DOHH2 (cell line): ENCODE measurements around the gene ADGRB3.
"Not testable (repeated sequence)": the region's sequence is repeated elsewhere in the genome, so short reads cannot be mapped to it uniquely, and the experiment has no call there.

Source experiments
- H3F3A ChIP-seq: fragments of 200-600 bp; sonication (generic), shearing (Covaris generic); 2 replicates; pipeline ENCODE4 v1.6.0; 2016; ENCODE audit warnings: antibody characterized with exemption, mild to moderate bottlenecking; ENCODE audit not compliant: control insufficient read depth, insufficient read depth
- H3K27ac ChIP-seq: fragments of 200-600 bp; sonication (generic); 2 replicates; pipeline ENCODE4 v1.5.1; 2014; ENCODE audit warnings: low read depth, mild to moderate bottlenecking, low read length, moderate library complexity
- H3K27me3 ChIP-seq: fragments of 200-600 bp; sonication (generic); 2 replicates; pipeline ENCODE4 v1.6.1; 2014; ENCODE audit warnings: mild to moderate bottlenecking, low read length, mixed read lengths; ENCODE audit not compliant: control insufficient read depth
- H3K36me3 ChIP-seq: fragments of 200-600 bp; sonication (generic); 2 replicates; pipeline ENCODE4 v1.6.1; 2014; ENCODE audit warnings: mild to moderate bottlenecking, low read length, moderate library complexity, mixed read lengths; ENCODE audit not compliant: control insufficient read depth
- H3K4me1 ChIP-seq: fragments of 200-600 bp; sonication (generic); 2 replicates; pipeline ENCODE4 v1.6.1; 2014; ENCODE audit warnings: mild to moderate bottlenecking, low read length, mixed read lengths; ENCODE audit not compliant: control insufficient read depth
- H3K4me2 ChIP-seq: fragments of 200-600 bp; sonication (generic); 2 replicates; pipeline ENCODE4 v1.6.0; 2014; ENCODE audit warnings: mild to moderate bottlenecking, low read length, moderate library complexity
- H3K4me3 ChIP-seq: fragments of 200-600 bp; sonication (generic); 2 replicates; pipeline ENCODE4 v1.5.1; 2014; ENCODE audit warnings: mild to moderate bottlenecking, low read length, mixed read lengths
- H3K79me2 ChIP-seq: fragments of 200-600 bp; sonication (generic); 2 replicates; pipeline ENCODE4 v1.6.1; 2014; ENCODE audit warnings: mild to moderate bottlenecking, low read length, mixed read lengths; ENCODE audit not compliant: control insufficient read depth
- H3K9me2 ChIP-seq: fragments of 200-600 bp; sonication (generic); replicated peaks from 2 replicates; pipeline ENCODE4 v1.6.1; 2014; ENCODE audit warnings: mild to moderate bottlenecking, low read length, mixed read lengths; ENCODE audit not compliant: control insufficient read depth
- H3K9me3 ChIP-seq: fragments of 200-600 bp; sonication (generic); 2 replicates; pipeline ENCODE4 v1.6.1; 2014; ENCODE audit warnings: antibody characterized with exemption, low read length, mixed read lengths; ENCODE audit not compliant: control insufficient read depth, insufficient read depth
- H4K20me1 ChIP-seq: fragments of 200-600 bp; sonication (generic); 2 replicates; pipeline ENCODE4 v1.6.0; 2014; ENCODE audit warnings: low read depth, mild to moderate bottlenecking, antibody characterized with exemption, low read length, moderate library complexity; ENCODE audit not compliant: control insufficient read depth, insufficient read depth
- EZH2phosphoT487 ChIP-seq: fragments of 200-600 bp; sonication (generic); IDR thresholded peaks from 2 replicates; pipeline ENCODE4 v1.6.1; 2017; ENCODE audit warnings: borderline replicate concordance, mild to moderate bottlenecking, antibody characterized with exemption, low read length, moderate library complexity, mixed read lengths
- TF ChIP-seq, protein P1 (sequence below): fragments of 200-600 bp; sonication (generic); IDR thresholded peaks from one replicate; pipeline ENCODE4 v1.5.1; 2014; ENCODE audit warnings: antibody characterized with exemption, mild to moderate bottlenecking, low read depth, low read length; ENCODE audit not compliant: poor library complexity, severe bottlenecking

The ADGRB3 gene

DNA sequence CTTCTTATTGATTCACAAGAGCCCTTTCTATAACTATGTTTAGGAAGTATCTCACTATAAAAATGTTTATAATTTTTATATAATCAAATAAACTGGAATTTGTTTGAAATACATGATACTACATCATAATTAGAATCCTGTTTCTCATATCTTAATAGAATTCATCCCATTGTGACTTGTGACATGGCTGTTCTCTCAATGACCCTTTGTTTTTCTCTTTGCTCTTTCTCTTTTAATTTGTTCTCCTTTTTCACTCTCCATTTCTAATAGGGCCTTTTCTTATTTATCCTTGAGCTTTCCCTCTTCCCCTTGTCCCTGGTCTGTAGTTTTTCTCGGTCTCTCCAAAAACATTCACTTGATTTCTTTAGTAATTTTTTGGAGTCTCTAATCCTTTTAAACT lies 111.3 kb downstream of the ADGRB3 start:
- Histone ChIP-seq H3K9me3 (no peaks in the 10 kb centered on the region), H3K4me1 (no peaks in the 10 kb centered on the region), H3K36me3 (no peaks in the 10 kb centered on the region), H3K27me3 (no peaks in the 10 kb centered on the region), H3K9me2 (no peaks in the 10 kb centered on the region), H3K4me2 (no peak overlapping the region), H3K4me3 (no peak overlapping the region), H3F3A (no peaks in the 10 kb centered on the region), H3K27ac (no peak overlapping the region), H3K79me2 (no peaks in the 10 kb centered on the region), H4K20me1 (no peaks in the 10 kb centered on the region)
- TF ChIP-seq, protein P1, sequence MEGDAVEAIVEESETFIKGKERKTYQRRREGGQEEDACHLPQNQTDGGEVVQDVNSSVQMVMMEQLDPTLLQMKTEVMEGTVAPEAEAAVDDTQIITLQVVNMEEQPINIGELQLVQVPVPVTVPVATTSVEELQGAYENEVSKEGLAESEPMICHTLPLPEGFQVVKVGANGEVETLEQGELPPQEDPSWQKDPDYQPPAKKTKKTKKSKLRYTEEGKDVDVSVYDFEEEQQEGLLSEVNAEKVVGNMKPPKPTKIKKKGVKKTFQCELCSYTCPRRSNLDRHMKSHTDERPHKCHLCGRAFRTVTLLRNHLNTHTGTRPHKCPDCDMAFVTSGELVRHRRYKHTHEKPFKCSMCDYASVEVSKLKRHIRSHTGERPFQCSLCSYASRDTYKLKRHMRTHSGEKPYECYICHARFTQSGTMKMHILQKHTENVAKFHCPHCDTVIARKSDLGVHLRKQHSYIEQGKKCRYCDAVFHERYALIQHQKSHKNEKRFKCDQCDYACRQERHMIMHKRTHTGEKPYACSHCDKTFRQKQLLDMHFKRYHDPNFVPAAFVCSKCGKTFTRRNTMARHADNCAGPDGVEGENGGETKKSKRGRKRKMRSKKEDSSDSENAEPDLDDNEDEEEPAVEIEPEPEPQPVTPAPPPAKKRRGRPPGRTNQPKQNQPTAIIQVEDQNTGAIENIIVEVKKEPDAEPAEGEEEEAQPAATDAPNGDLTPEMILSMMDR = no peak
- TF ChIP-seq EZH2phosphoT487 = no peak

DNA sequence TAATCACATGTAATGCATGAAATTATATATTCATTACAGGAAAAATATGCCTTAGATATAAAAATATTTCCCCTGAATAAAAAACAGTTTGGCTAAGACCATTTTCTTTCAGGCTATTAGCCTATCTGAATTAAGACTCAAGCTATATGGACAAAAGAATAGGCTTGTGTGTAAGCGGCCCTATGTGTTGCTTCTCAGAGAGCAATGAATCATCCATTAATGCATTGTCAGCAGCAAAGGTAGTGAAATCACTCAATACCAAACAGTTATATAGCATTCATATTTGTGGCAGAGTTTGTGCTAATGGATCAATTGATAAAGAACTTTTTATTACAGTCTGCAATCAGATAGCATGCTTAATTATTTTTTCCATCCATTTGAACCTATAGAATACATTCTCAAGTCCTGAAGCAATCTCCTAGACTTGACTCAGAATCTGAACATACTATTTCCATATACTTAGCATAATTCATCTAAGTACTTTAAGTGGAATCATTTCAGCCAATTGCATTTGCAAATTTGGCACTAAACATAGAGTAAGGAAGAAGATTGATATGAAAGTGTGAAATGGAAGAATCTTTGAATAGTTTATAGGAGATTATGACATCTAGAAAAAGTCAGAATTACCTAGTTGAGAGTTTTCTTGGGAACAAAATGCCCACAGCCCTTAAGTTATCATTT lies 112.2 kb downstream of the ADGRB3 start:
- no peaks in the 10 kb centered on the region for H3K36me3 ChIP-seq

DNA sequence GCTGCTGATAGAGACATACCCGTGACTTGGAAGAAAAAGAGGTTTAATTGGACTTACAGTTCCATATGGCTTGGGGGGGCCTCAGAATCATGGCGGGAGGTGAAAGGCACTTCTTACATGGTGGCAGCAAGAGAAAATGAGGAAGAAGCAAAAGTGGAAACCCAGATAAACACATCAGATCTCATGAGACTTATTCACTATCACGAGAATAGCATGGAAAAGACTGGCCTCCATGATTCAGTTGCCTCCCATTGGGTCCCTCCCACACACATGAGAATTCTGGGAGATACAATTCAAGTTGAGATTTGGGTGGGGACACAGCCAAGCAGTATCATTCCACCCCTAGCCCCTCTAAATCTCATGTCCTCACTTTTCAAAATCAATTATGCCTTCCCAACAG lies 112.8 kb downstream of the ADGRB3 start:
- H3K9me2 ChIP-seq = not testable (repeated sequence)

More for the DNA sequence above, 112.2 kb downstream of the ADGRB3 start:
- no peaks in the 10 kb centered on the region for H3K4me1 ChIP-seq
- no peak overlapping the region for H3K4me2 ChIP-seq
- no peaks in the 10 kb centered on the region for H4K20me1 ChIP-seq
- H3F3A ChIP-seq = no peaks in the 10 kb centered on the region
- H3K4me3 ChIP-seq = no peak overlapping the region
- no peaks in the 10 kb centered on the region for H3K9me2 ChIP-seq
- TF ChIP-seq EZH2phosphoT487 = no peak
- TF ChIP-seq, protein P1 = no peak
- no peaks in the 10 kb centered on the region for H3K79me2 ChIP-seq
- H3K27ac ChIP-seq = no peak overlapping the region
- no peaks in the 10 kb centered on the region for H3K27me3 ChIP-seq
- H3K9me3 ChIP-seq = no peaks in the 10 kb centered on the region

DNA sequence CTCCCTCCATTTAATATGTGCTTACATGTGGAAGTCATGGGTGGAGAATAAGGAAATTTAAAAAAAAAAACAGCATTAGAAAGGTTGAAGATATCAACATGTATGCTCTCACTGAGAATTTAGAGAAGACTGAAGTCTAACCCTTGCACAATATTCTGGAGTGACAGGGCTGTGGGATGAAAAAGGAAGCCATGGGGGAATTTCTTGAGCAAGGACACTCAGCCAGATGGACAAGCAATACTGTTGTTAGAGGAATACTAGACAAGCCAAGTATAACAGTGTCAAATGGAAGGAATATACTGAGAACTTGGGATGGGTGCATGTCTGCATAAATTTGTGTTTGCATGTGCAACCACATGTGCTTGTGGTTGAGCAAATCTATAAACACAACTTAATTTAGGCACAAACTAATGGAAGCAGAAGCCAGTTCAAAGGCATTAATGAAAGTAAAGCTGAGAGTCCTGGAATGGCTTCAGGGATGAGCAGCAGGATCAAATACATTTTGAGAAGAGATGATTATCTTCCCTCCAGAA lies 119.7 kb downstream of the ADGRB3 start:
- Histone ChIP-seq H3K9me2 (no peaks in the 10 kb centered on the region), H3K4me2 (no peak overlapping the region), H4K20me1 (no peaks in the 10 kb centered on the region), H3K9me3 (no peaks in the 10 kb centered on the region), H3K79me2 (no peaks in the 10 kb centered on the region), H3K27ac (no peak overlapping the region), H3K4me3 (no peak overlapping the region), H3K36me3 (no peaks in the 10 kb centered on the region), H3K4me1 (no peaks in the 10 kb centered on the region), H3F3A (no peaks in the 10 kb centered on the region), H3K27me3 (no peaks in the 10 kb centered on the region)
- no peak for TF ChIP-seq EZH2phosphoT487
- TF ChIP-seq, protein P1 = no peak

More for the DNA sequence above, 112.8 kb downstream of the ADGRB3 start:
- not testable (repeated sequence) for H3K4me3 ChIP-seq, H3K4me2 ChIP-seq, H3K79me2 ChIP-seq, H4K20me1 ChIP-seq, H3F3A ChIP-seq, H3K27ac ChIP-seq, H3K4me1 ChIP-seq, H3K36me3 ChIP-seq, H3K27me3 ChIP-seq, H3K9me3 ChIP-seq
